HG03432 (cell line): Measurements from ENCODE around the gene ARHGEF12.

Experiments used
- ATAC-seq: cut with Tn5 transposase; IDR thresholded peaks from one replicate; pipeline ENCODE4 v1.9.1; 2021; ENCODE audit warnings: mild to moderate bottlenecking, moderate library complexity; ENCODE audit not compliant: unreplicated experiment

Gene ARHGEF12

DNA sequence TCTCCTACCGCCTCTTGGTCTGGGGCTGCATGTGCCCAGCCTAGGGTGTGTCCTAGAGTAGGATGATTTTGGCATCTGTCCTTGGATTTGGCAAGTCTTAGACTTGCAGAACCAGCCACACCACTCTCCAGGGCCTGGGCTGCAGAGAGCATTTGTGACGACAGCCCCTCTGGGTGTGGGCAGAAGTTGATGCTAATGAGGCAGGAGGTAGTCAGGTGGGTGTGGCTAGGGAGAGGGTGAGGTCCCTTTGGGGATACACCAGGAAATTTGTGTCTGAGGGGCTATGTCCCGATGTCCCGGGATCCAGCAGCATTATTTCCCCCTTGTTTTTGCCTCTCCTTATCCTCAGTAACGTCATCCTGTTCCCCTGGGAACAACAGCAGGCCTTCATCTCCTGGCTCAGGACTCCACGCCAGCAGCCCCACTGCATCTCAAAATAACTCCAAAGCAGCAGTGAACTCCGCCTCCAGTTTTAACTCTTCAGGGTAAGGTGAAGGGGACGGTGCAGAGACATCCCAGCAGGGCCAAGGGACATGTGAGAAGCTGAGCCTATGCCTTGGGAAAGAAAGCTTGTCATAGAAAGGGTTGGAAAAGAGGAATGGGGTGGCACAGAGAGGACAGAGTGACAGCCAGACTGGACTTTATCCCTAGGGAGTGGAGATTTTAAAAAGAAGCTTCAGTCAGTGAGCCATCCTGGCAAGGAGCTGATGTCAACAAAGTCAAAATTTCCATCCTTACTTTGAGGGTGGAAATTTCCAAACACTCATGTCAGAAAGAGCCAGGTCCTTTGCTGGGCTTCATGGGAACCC, 19.1 kb upstream of the ARHGEF12 start:
- no peak for ATAC-seq

GRCh38 chr11:120317689-120318480, 18.3 kb upstream of the ARHGEF12 start:
- ATAC-seq = no peak

- no peak for ATAC-seq
These were observed 17.3 kb upstream of the ARHGEF12 start for GRCh38 chr11:120318906-120319305.

- ATAC-seq = peak; percentile 76
These were observed 11.0 kb upstream of the ARHGEF12 start, which contains the start of gene TLCD5 for GRCh38 chr11:120324932-120325810. TSS of gene TLCD5 (plus strand) at chr11:120325299. CDS start at chr11:120327442, 2,143 bp downstream.

- no peak for ATAC-seq
These were observed 10.0 kb upstream of the ARHGEF12 start for GRCh38 chr11:120326228-120326627.

DNA sequence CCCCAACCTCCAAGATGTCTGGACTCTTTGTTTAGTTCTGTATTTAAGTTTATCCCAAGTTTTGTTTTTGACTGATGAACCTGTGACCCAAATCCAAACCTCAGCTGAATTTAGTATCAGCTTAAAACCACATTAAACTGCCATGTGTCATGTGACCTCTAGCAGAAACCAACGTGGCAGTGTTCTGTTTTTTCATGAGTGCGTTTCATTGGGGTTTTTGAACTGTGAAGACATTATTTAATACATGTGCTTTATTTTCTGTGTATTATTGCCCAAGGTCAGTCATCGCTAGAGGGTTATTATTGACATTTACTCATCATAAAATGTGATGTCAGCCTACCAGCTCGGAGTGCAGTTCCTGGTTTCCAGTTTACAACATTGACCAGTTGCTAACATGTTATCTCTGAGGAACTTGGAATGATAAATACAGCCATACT, 9.3 kb upstream of the ARHGEF12 start:
- no peak for ATAC-seq

DNA sequence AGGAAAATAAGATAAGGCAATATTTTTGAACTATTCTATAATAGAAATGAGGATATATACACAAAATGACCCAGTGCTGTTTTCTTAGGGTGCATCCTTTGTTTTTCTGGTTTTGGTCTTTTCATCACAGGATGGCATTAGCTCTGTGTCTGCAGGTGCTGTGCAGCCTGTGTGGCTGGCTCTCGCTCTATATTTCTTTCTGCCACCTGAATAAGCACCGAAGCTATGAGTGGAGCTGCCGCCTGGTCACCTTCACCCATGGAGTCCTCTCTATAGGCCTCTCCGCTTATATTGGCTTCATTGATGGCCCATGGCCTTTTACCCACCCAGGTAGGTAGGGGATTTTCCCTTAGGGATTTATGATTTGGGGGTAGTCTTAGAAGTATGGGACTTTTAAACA, 8.9 kb upstream of the ARHGEF12 start:
- no peak for ATAC-seq

DNA sequence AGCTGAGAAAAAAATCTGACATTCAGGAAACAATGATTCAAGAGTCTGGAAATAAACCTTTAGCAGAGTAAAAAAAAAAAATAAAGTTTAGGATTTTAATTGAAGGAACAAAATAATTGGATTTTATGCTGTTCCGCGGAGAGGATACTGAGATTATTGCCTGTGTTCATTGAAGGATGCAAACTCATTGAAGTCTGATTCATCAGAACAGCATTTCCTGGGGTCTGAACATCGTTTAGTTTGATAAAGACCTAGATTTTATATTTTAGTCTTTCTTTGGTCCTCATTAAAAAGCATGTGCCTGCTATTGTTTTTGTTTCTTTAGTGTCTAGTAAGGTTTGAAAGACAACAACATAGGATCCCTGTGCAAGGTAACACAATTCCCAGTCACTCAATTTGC, 6.7 kb upstream of the ARHGEF12 start:
- ATAC-seq = no peak

- ATAC-seq = no peak
These were observed 6.2 kb upstream of the ARHGEF12 start for GRCh38 chr11:120330045-120330444.

GRCh38 chr11:120331301-120331996, 4.8 kb upstream of the ARHGEF12 start:
- ATAC-seq = no peak

- ATAC-seq = no peak
These were observed 3.1 kb upstream of the ARHGEF12 start for GRCh38 chr11:120332822-120333716.

GRCh38 chr11:120333801-120334200, 2.4 kb upstream of the ARHGEF12 start:
- no peak for ATAC-seq

- no peak for ATAC-seq
These were observed 1.9 kb upstream of the ARHGEF12 start for GRCh38 chr11:120334332-120334731.

GRCh38 chr11:120334894-120335462, 1.2 kb upstream of the ARHGEF12 start:
- no peak for ATAC-seq

DNA sequence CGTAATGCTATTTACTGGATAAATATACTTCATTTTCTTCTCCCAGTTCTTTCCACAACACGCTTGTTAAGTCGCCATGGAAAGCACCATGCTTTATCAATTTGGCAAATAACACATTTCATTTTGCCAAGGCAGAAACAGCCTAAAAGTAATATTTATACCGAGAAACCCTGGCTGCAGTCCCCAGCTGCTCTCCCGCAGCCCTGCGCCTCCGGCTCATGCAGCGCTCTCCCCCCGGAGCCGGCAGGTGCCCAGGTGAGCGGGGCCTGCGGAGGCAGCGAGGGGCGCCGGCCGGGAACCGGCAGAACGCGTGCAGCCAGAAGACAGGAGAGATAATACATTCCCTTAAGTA, 681 bp upstream of the ARHGEF12 start:
- ATAC-seq = peak; percentile 28

DNA sequence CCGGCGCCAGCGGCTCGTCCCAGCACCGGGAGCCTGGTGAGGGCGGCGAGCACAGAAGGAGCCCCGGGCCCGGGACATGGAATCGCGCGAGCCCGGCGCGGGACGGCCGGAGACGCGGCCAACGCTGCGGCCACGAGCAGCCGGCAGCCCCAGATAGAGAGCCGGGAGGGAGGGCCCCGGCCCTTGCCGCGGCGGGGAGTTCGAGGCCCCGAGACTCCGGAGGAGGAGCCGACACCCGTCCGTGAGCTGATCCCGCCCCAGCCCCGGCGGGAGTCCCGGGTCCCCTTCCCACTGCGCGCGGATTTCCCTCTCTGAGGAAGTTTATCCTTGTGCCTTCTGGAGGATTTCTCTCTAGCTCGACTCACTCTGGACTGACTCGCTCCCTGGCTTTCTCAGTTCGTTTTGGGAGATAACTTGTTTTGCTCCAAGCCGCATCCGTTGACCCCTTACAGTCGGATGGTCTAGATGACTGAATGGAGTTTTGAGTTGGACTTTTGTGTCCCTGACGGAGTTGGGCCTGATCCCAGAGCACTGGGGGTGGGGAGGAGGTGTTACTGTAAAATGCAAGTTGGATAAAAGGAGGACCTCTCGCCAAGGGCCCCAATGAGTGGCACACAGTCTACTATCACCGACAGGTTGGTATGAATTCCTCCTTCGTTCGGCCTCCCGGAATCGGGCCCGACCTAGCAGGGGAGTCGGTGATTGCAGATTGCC, 585 bp downstream of the ARHGEF12 start:
- peak; percentile 43 for ATAC-seq

GRCh38 chr11:120337355-120338106, 1.3 kb downstream of the ARHGEF12 start:
- no peak for ATAC-seq
